Glomerular visceral epithelial cell (primary cell): Measurements from ENCODE around the gene LRP6.
"Not testable (repeated sequence)": the region's sequence is repeated elsewhere in the genome, so short reads cannot be mapped to it uniquely, and the experiment has no call there.

ENCODE experiments used
- DNase-seq: peaks from one replicate; pipeline ENCODE4 v3.0.0-alpha.2; 2016; ENCODE audit errors: extremely low spot score

LRP6 gene

GRCh38 chr12:12121061-12121460 is 145.8 kb downstream of the LRP6 start:
- no peak for DNase-seq

- DNase-seq = no peak
Observed at GRCh38 chr12:12116677-12117076, 150.2 kb downstream of the LRP6 start.

- DNase-seq = no peak
Observed at GRCh38 chr12:12115514-12115913, 151.3 kb downstream of the LRP6 start.

- not testable (repeated sequence) for DNase-seq
Observed at GRCh38 chr12:12110923-12111555, 155.8 kb downstream of the LRP6 start.

GRCh38 chr12:12108441-12109058 is 158.3 kb downstream of the LRP6 start:
- no peak for DNase-seq

GRCh38 chr12:12107678-12108077 is 159.2 kb downstream of the LRP6 start:
- DNase-seq = no peak

- no peak for DNase-seq
Observed at GRCh38 chr12:12099102-12099501, 167.7 kb downstream of the LRP6 start.

- DNase-seq = no peak
Observed at GRCh38 chr12:12098691-12099015, 168.2 kb downstream of the LRP6 start.

GRCh38 chr12:12097891-12098690 is 168.8 kb downstream of the LRP6 start:
- no peak for DNase-seq

- DNase-seq = no peak
Observed at GRCh38 chr12:12095021-12095420, 171.8 kb downstream of the LRP6 start.

GRCh38 chr12:12094481-12094880 is 172.4 kb downstream of the LRP6 start:
- no peak for DNase-seq

- DNase-seq = no peak
Observed at GRCh38 chr12:12091977-12092663, 174.7 kb downstream of the LRP6 start.

GRCh38 chr12:12091071-12091470 is 175.8 kb downstream of the LRP6 start:
- no peak for DNase-seq

- DNase-seq = no peak
Observed at GRCh38 chr12:12088761-12089160, 178.1 kb downstream of the LRP6 start.

- DNase-seq = no peak
Observed at GRCh38 chr12:12088147-12088546, 178.7 kb downstream of the LRP6 start.

- no peak for DNase-seq
Observed at GRCh38 chr12:12087693-12088034, 179.2 kb downstream of the LRP6 start.

- DNase-seq = no peak
Observed at GRCh38 chr12:12086973-12087692, 179.7 kb downstream of the LRP6 start.

- no peak for DNase-seq
Observed at GRCh38 chr12:12086362-12086761, 180.5 kb downstream of the LRP6 start.

GRCh38 chr12:12083688-12084087 is 183.2 kb downstream of the LRP6 start:
- no peak for DNase-seq

- DNase-seq = peak; percentile 43
Observed at GRCh38 chr12:12081836-12082497, 184.9 kb downstream of the LRP6 start.

GRCh38 chr12:12079291-12079690 is 187.6 kb downstream of the LRP6 start:
- DNase-seq = no peak
